PC-9 (cell line): Measurements from ENCODE around the gene PDRG1.

ENCODE experiments used
- CTCF ChIP-seq: fragments of 200-600 bp; sonication (generic); conservative IDR thresholded peaks from 2 replicates; pipeline ENCODE4 v1.6.1; 2017; ENCODE audit warnings: mixed run types, antibody characterized with exemption, mild to moderate bottlenecking, moderate library complexity
- EZH2 ChIP-seq: fragments of 200-600 bp; sonication (generic); IDR thresholded peaks from 2 replicates; pipeline ENCODE4 v1.8.0; 2017; ENCODE audit warnings: antibody characterized with exemption, low read depth

GRCh38 chr20:31927627-31928159 lies 24.2 kb downstream of the PDRG1 start:
- TF ChIP-seq CTCF (no peak), EZH2 (no peak)
